HCT116 (cell line): ENCODE data around the gene OTOG. TPM values are rescaled to one million over a fixed set of nuclear protein-coding genes. Genes with fewer than 3 reads are reported as not detected.

ENCODE experiments used
- ATAC-seq: fragments of 200-7000 bp; cut with Tn5 transposase; 2 replicates; pipeline ENCODE4 v1.9.1; 2020; ENCODE audit warnings: mild to moderate bottlenecking, moderate library complexity
- BruUV-seq: library from RNA; stranded (reverse); fragments of 400-500 nt; replicated peaks from 2 replicates; lab custom pipeline; 2021; lab: Mats Ljungman, UMichigan
- CTCF ChIA-PET: fragments of 300-600 bp; sonication (Branson Sonifier 250); formaldehyde crosslinking; loops from one replicate; lab custom pipeline; 2021; ENCODE audit warnings: antibody characterized with exemption; lab: Charles Lee
- POLR2A ChIA-PET: fragments of 300-600, 350-600 bp; sonication (Branson Sonifier 250); formaldehyde crosslinking; loops from one replicate; lab custom pipeline; 2021; ENCODE audit warnings: antibody characterized with exemption; lab: Charles Lee
- RAD21 ChIA-PET, 2 experiments: fragments of 300-600 bp; sonication (Branson Sonifier 250); formaldehyde crosslinking; loops; one replicate each; lab custom pipeline; 2023; ENCODE audit warnings: low total read pairs in 2 of 2; ENCODE audit not compliant: uncharacterized antibody in 2 of 2, unreplicated experiment in 2 of 2, low non-redundant PET in 1 of 2; lab: Charles Lee
- DNase-seq: peaks from one replicate; pipeline ENCODE4 v3.0.0-alpha.2; 2010; ENCODE audit warnings: low read depth, low spot score
- H2AFZ ChIP-seq: fragments of 200-600 bp; shearing (Covaris generic), sonication (generic); 2 replicates; pipeline ENCODE4 v1.6.1; 2017; ENCODE audit warnings: low read depth, mixed run types, mixed read lengths, antibody characterized with exemption, low read length; ENCODE audit not compliant: poor library complexity, severe bottlenecking
- H3K27ac ChIP-seq: 2 replicates; pipeline ENCODE4 v1.5.1; 2012; ENCODE audit warnings: low read depth, low read length
- H3K27me3 ChIP-seq: fragments of 200-600 bp; sonication (generic); 2 replicates; pipeline ENCODE4 v1.6.1; 2016; ENCODE audit warnings: mixed run types, low read length, mixed read lengths; ENCODE audit not compliant: insufficient read depth
- H3K36me3 ChIP-seq, 2 experiments: fragments of 200-500 bp in 1 of 2; fragments of 200-600 bp in 1 of 2; sonication (Bioruptor generic) in 1 of 2; sonication (generic) in 1 of 2; 2 replicates each; pipeline versions ENCODE4 v1.5.1 to v1.6.1; 2014 to 2016; ENCODE audit warnings: low read length in 2 of 2, inconsistent platforms in 1 of 2, mixed read lengths in 1 of 2, mixed run types in 1 of 2; ENCODE audit not compliant: insufficient read depth in 2 of 2, control insufficient read depth in 1 of 2
- H3K4me1 ChIP-seq, 2 experiments: fragments of 200-600 bp in 1 of 2; sonication (generic) in 1 of 2; 2 replicates each; pipeline versions ENCODE4 v1.5.1 to v1.6.1; 2012 to 2017; ENCODE audit warnings: low read length in 2 of 2, inconsistent platforms in 1 of 2, mild to moderate bottlenecking in 1 of 2, mixed read lengths in 1 of 2, mixed run types in 1 of 2, moderate library complexity in 1 of 2; ENCODE audit not compliant: insufficient read depth in 2 of 2, control insufficient read depth in 1 of 2
- H3K4me2 ChIP-seq: fragments of 200-600 bp; sonication (generic); 2 replicates; pipeline ENCODE4 v1.6.1; 2017; ENCODE audit warnings: mixed run types, low read length, mixed read lengths
- H3K4me3 ChIP-seq, 2 experiments: fragments of 200-600 bp in 1 of 2; sonication (generic) in 1 of 2; replicated peaks in 1 of 2; 2 replicates each; pipeline ENCODE4 v1.5.1; 2011 to 2016; ENCODE audit warnings: low read length in 2 of 2, control low read depth in 1 of 2, low read depth in 1 of 2, mild to moderate bottlenecking in 1 of 2, mixed read lengths in 1 of 2, mixed run types in 1 of 2
- H3K79me2 ChIP-seq: fragments of 200-600 bp; sonication (generic); 2 replicates; pipeline ENCODE4 v1.6.1; 2017; ENCODE audit warnings: mild to moderate bottlenecking, mixed run types, low read length, moderate library complexity, mixed read lengths; ENCODE audit not compliant: insufficient read depth
- H3K9ac ChIP-seq: fragments of 200-600 bp; sonication (generic); 2 replicates; pipeline ENCODE4 v1.6.1; 2016; ENCODE audit warnings: low read length, mixed read lengths
- H3K9me2 ChIP-seq: fragments of 200-600 bp; sonication (generic), shearing (Covaris generic); 2 replicates; pipeline ENCODE4 v1.6.1; 2017; ENCODE audit warnings: mixed run types, mild to moderate bottlenecking, moderate library complexity; ENCODE audit not compliant: insufficient read depth
- H3K9me3 ChIP-seq, 2 experiments: fragments of 200-500 bp in 1 of 2; fragments of 200-600 bp in 1 of 2; sonication (Bioruptor generic) in 1 of 2; sonication (generic) in 1 of 2; 2 replicates each; pipeline ENCODE4 v1.6.1; 2014 to 2017; ENCODE audit warnings: low read length in 2 of 2, mixed read lengths in 2 of 2, inconsistent platforms in 1 of 2, low read depth in 1 of 2, mild to moderate bottlenecking in 1 of 2, mixed run types in 1 of 2, moderate library complexity in 1 of 2; ENCODE audit not compliant: control insufficient read depth in 1 of 2, insufficient read depth in 1 of 2
- H4K20me1 ChIP-seq: fragments of 200-600 bp; sonication (generic), shearing (Covaris generic); 2 replicates; pipeline ENCODE4 v1.6.1; 2017; ENCODE audit warnings: mixed run types, mild to moderate bottlenecking, moderate library complexity; ENCODE audit not compliant: insufficient read depth
- ATF3 ChIP-seq: IDR thresholded peaks from 2 replicates; pipeline ENCODE4 v1.6.1; 2012
- CBX3 ChIP-seq: IDR thresholded peaks from 2 replicates; pipeline ENCODE4 v1.6.1; 2012; ENCODE audit warnings: low read depth
- ELF1 ChIP-seq: IDR thresholded peaks from 2 replicates; pipeline ENCODE4 v1.6.1; 2012; ENCODE audit warnings: low read depth, borderline replicate concordance
- EZH2 ChIP-seq: fragments of 200-600 bp; sonication (generic); IDR thresholded peaks from 2 replicates; pipeline ENCODE4 v1.6.1; 2017; ENCODE audit warnings: antibody characterized with exemption, mixed run types
- EZH2phosphoT487 ChIP-seq: fragments of 200-600 bp; IDR thresholded peaks from 2 replicates; pipeline ENCODE4 v1.6.1; 2018; ENCODE audit warnings: antibody characterized with exemption, borderline replicate concordance
- FOSL1 ChIP-seq: IDR thresholded peaks from 2 replicates; pipeline ENCODE4 v1.6.1; 2012; ENCODE audit warnings: low read depth
- JUND ChIP-seq: IDR thresholded peaks from 2 replicates; pipeline ENCODE4 v1.6.1; 2012
- MAX ChIP-seq: IDR thresholded peaks from 2 replicates; pipeline ENCODE4 v1.6.1; 2012
- POLR2A ChIP-seq: IDR thresholded peaks from 2 replicates; pipeline ENCODE4 v1.7.0; 2011; ENCODE audit warnings: borderline replicate concordance; ENCODE audit not compliant: insufficient read depth, insufficient read length; ENCODE audit errors: extremely low read depth
- POLR2AphosphoS5 ChIP-seq: IDR thresholded peaks from 2 replicates; pipeline ENCODE4 v1.6.1; 2011; ENCODE audit warnings: mild to moderate bottlenecking, low read depth, low read length, moderate library complexity
- RAD21 ChIP-seq: IDR thresholded peaks from 2 replicates; pipeline ENCODE4 v1.6.1; 2012; ENCODE audit warnings: low read depth, mild to moderate bottlenecking
- SIN3A ChIP-seq: IDR thresholded peaks from 2 replicates; pipeline ENCODE4 v1.6.1; 2012; ENCODE audit warnings: low read depth
- SP1 ChIP-seq: IDR thresholded peaks from 2 replicates; pipeline ENCODE4 v1.6.1; 2012; ENCODE audit warnings: low read depth
- SRF ChIP-seq: IDR thresholded peaks from 2 replicates; pipeline ENCODE4 v1.6.1; 2012; ENCODE audit warnings: low read depth
- YY1 ChIP-seq: IDR thresholded peaks from 2 replicates; pipeline ENCODE4 v1.6.1; 2011; ENCODE audit warnings: low read length, low read depth, moderate library complexity, mild to moderate bottlenecking; ENCODE audit not compliant: insufficient replicate concordance; ENCODE audit errors: extremely low read depth
- ZFX ChIP-seq: fragments of 450-650 bp; IDR thresholded peaks from 2 replicates; pipeline ENCODE4 v1.6.1; 2017
- ZNF274 ChIP-seq: fragments of 200-500 bp; sonication (Bioruptor generic); IDR thresholded peaks from 2 replicates; pipeline ENCODE4 v1.6.1; 2014; ENCODE audit warnings: mild to moderate bottlenecking, low read depth, low read length, inconsistent platforms
- intact Hi-C: fragments of 100-400 bp; cut with micrococcal nuclease; formaldehyde crosslinking; loops from 2 replicates; pipeline ENCODE4 v1.10.0; 2022
- total RNA-seq: library from RNA; stranded (reverse); gene quantifications from one replicate; pipeline ENCODE4 v1.2.1, GENCODE V29; 2021; ENCODE audit not compliant: unreplicated experiment
- TF ChIP-seq, protein P1 (sequence below): IDR thresholded peaks from 2 replicates; pipeline ENCODE4 v1.6.1; 2011; ENCODE audit warnings: mild to moderate bottlenecking, low read length, moderate library complexity; ENCODE audit not compliant: insufficient replicate concordance; ENCODE audit errors: extremely low read depth
- TF ChIP-seq, protein P2 (sequence below), 3 experiments: fragments of 200-600 bp in 1 of 3; sonication (generic) in 1 of 3; IDR thresholded peaks in 2 of 3; conservative IDR thresholded peaks in 1 of 3; 2 replicates each; pipeline ENCODE4 v1.5.1; 2012 to 2017; ENCODE audit warnings: low read depth in 2 of 3, low read length in 2 of 3, antibody characterized with exemption in 1 of 3, borderline replicate concordance in 1 of 3, control low read depth in 1 of 3, mild to moderate bottlenecking in 1 of 3, mixed read lengths in 1 of 3, mixed run types in 1 of 3, moderate library complexity in 1 of 3; ENCODE audit not compliant: insufficient read depth in 1 of 3

Gene OTOG
- total RNA-seq, 1 experiment from 2014 or later = 0.07 TPM

GRCh38 chr11:17639781-17640180 is 92.7 kb downstream of the OTOG start:
- BruUV-seq = no TSS peak
- Histone ChIP-seq H3K27me3 (no peaks in the 10 kb centered on the region), H2AFZ (no peak overlapping the region), H3K9me3 (no peaks in the 10 kb centered on the region), H3K4me1 (no peaks in the 10 kb centered on the region), H3K79me2 (no peaks in the 10 kb centered on the region), H3K36me3 (no peaks in the 10 kb centered on the region), H3K27ac (no peak overlapping the region), H3K4me3 (no peak overlapping the region), H3K4me2 (no peak overlapping the region), H3K9ac (no peak overlapping the region), H3K9me2 (no peaks in the 10 kb centered on the region), H4K20me1 (no peaks in the 10 kb centered on the region)
- CTCF ChIA-PET = no interaction called here
- POLR2A ChIA-PET = no interaction called here
- no peak for DNase-seq
- no peak for ATAC-seq
- RAD21 ChIA-PET = no interaction called here
- no peak for TF ChIP-seq POLR2A
- TF ChIP-seq ELF1 = no peak
- intact Hi-C loops = no loop called here

GRCh38 chr11:17640493-17641164 is 93.6 kb downstream of the OTOG start:
- Histone ChIP-seq H3K9me3 (no peaks in the 10 kb centered on the region), H4K20me1 (no peaks in the 10 kb centered on the region), H3K27ac (no peak overlapping the region), H3K4me3 (no peak overlapping the region), H3K27me3 (no peaks in the 10 kb centered on the region), H3K4me2 (no peak overlapping the region), H3K36me3 (no peaks in the 10 kb centered on the region), H2AFZ (no peak overlapping the region), H3K9me2 (no peaks in the 10 kb centered on the region), H3K79me2 (no peaks in the 10 kb centered on the region), H3K9ac (no peak overlapping the region), H3K4me1 (no peaks in the 10 kb centered on the region)
- no peak for ATAC-seq
- ChIA-PET RAD21 (no interaction called here), CTCF (no interaction called here), POLR2A (no interaction called here)
- intact Hi-C loops = no loop called here
- no peak for DNase-seq
- BruUV-seq = no TSS peak
- no peak for TF ChIP-seq EZH2phosphoT487
- no peak for TF ChIP-seq MAX
- no peak for TF ChIP-seq POLR2AphosphoS5
- TF ChIP-seq, protein P1, sequence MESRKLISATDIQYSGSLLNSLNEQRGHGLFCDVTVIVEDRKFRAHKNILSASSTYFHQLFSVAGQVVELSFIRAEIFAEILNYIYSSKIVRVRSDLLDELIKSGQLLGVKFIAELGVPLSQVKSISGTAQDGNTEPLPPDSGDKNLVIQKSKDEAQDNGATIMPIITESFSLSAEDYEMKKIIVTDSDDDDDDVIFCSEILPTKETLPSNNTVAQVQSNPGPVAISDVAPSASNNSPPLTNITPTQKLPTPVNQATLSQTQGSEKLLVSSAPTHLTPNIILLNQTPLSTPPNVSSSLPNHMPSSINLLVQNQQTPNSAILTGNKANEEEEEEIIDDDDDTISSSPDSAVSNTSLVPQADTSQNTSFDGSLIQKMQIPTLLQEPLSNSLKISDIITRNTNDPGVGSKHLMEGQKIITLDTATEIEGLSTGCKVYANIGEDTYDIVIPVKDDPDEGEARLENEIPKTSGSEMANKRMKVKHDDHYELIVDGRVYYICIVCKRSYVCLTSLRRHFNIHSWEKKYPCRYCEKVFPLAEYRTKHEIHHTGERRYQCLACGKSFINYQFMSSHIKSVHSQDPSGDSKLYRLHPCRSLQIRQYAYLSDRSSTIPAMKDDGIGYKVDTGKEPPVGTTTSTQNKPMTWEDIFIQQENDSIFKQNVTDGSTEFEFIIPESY = no peak
- no peak for TF ChIP-seq ZFX
- no peak for TF ChIP-seq FOSL1
- no peak for TF ChIP-seq ZNF274
- no peak for TF ChIP-seq CBX3
- TF ChIP-seq JUND = no peak
- TF ChIP-seq, protein P2, sequence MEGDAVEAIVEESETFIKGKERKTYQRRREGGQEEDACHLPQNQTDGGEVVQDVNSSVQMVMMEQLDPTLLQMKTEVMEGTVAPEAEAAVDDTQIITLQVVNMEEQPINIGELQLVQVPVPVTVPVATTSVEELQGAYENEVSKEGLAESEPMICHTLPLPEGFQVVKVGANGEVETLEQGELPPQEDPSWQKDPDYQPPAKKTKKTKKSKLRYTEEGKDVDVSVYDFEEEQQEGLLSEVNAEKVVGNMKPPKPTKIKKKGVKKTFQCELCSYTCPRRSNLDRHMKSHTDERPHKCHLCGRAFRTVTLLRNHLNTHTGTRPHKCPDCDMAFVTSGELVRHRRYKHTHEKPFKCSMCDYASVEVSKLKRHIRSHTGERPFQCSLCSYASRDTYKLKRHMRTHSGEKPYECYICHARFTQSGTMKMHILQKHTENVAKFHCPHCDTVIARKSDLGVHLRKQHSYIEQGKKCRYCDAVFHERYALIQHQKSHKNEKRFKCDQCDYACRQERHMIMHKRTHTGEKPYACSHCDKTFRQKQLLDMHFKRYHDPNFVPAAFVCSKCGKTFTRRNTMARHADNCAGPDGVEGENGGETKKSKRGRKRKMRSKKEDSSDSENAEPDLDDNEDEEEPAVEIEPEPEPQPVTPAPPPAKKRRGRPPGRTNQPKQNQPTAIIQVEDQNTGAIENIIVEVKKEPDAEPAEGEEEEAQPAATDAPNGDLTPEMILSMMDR (IDR thresholded peaks at IDR 0.05 in 2 of 3, conservative IDR thresholded peaks at IDR 0.05 in 1 of 3; ENCODE audit: borderline replicate concordance in 1 of 3, insufficient read depth in 1 of 3, low read depth in 2 of 3, low read length in 2 of 3) = no peak
- TF ChIP-seq ATF3 = no peak
- no peak for TF ChIP-seq SP1
- TF ChIP-seq ELF1 = no peak
- TF ChIP-seq YY1 = no peak
- TF ChIP-seq SRF = no peak
- no peak for TF ChIP-seq RAD21
- TF ChIP-seq SIN3A = no peak
- TF ChIP-seq EZH2 = no peak
